IPS DF 6.9 (cell line): ENCODE data around the gene LRP8.

Experiments used
- DNase-seq: peaks from one replicate; pipeline ENCODE4 v3.0.0-alpha.2; 2013; ENCODE audit warnings: low read depth, low spot score
- H3K27ac ChIP-seq: one replicate; pipeline ENCODE4 v1.5.1; 2013; ENCODE audit warnings: low read length, control low read depth
- H3K27me3 ChIP-seq: 2 replicates; pipeline ENCODE4 v1.6.1; 2013; ENCODE audit warnings: mild to moderate bottlenecking, low read length; ENCODE audit not compliant: control insufficient read depth, insufficient read depth
- H3K36me3 ChIP-seq: 2 replicates; pipeline ENCODE4 v1.6.1; 2013; ENCODE audit warnings: low read length; ENCODE audit not compliant: control insufficient read depth, insufficient read depth
- H3K4me1 ChIP-seq: 2 replicates; pipeline ENCODE4 v1.6.1; 2013; ENCODE audit warnings: low read length; ENCODE audit not compliant: control insufficient read depth, insufficient read depth
- H3K4me3 ChIP-seq: 2 replicates; pipeline ENCODE4 v1.5.1; 2013; ENCODE audit warnings: mild to moderate bottlenecking, low read length
- H3K9me3 ChIP-seq: 2 replicates; pipeline ENCODE4 v1.6.1; 2013; ENCODE audit warnings: low read length, inconsistent platforms; ENCODE audit not compliant: control insufficient read depth, insufficient read depth
- WGBS: extraction: QIAGEN DNeasy Blood & Tissue Kit; methylation state at CpG from one replicate; pipeline ENCODE4 v1.1.7; 2013; ENCODE audit warnings: mixed read lengths, missing lambda C conversion rate; ENCODE audit not compliant: insufficient read length, insufficient coverage; 5-methylcytosine and 5-hydroxymethylcytosine counted together

Gene LRP8

DNA sequence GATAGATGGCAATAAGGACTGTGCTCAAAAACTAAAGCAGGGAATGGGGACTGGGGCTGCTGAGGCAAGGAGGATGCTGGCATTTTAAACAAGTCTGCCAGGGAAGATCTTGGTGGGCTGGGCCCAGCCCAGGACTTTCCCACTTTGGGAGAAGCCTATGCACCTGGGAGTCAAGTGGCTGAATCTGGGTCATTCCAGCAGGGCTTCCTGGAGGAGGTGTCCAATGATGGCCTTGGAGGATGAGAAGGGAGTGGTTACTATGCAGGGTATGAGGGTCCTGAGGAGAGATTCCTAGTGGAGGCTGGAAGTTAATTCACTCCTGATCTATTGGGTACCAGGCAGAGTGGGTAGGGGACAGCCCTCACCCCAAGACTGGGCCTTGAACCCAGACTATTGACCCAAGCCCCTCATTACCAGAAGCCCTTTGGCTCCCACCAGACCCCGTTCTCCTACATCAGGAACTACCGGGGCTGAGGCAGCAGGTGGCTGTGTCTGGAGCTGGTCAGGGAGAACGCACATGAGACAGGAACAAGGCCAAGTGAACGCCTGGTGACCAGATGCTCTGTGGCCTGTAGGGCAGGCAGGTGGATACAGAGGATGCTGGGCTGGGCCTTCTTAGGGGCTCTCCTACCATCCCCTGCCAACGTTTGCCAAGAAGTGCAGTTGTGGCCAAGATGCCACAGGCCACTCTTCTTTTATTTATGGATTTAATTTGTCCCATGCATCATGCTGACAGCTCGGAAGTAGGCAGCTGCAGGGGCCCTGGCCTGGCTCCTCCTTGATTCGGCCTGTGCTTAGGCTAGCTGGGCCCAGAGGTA, 18.3 kb upstream of the LRP8 start:
- no peak for DNase-seq
- no peaks in the 10 kb centered on the region for H3K36me3 ChIP-seq
- H3K4me3 ChIP-seq = no peak overlapping the region
- no peaks in the 10 kb centered on the region for H3K9me3 ChIP-seq
- H3K27me3 ChIP-seq = no peaks in the 10 kb centered on the region
- no peaks in the 10 kb centered on the region for H3K4me1 ChIP-seq
- no CpG with 5 or more reads among the region's 7 CpGs for WGBS
- H3K27ac ChIP-seq = no peak overlapping the region

DNA sequence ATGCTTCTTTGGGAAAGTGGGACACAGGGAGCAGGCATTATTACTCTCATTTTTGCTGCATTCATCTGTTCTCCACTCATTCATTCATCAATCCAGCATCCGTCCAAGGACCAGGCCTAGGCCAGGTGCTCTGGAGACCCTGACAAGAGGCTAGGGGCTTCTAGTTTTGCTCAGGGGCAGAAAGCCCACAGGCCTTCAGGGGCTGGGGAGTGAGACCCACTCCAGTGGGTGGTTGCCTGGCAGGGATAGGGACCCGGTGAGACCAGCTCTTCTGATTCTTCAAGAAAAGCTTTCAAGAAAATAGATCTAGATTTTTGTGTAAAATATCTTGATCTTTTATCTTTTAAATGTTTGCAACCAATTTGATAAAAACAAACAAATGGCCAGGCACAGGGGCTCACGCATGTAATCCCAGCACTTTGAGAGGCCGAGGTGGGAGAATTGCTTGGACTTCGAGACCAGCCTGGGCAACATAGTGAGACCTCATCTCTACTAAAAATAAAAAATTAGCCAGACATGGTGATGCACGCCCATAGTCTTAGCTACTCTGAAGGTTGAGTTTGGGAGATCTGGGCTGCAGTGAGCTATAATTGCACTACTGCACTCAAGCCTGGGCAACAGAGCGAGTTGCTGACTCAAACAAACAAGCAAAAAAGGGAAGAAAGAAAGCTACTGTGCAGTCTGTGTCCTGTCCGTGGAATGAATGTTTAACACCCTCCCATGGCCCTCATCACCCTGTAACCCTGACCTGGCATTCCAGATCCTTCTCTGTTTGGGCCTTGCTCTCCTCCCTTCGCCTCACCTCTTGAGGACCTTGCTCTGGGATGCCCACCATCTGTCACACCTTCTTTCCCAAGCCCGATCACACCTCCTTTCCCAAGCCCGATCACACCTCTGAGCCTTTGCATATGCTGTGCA, 17.3 kb upstream of the LRP8 start:
- Histone ChIP-seq H3K9me3 (no peaks in the 10 kb centered on the region), H3K36me3 (no peaks in the 10 kb centered on the region), H3K27me3 (no peaks in the 10 kb centered on the region), H3K4me3 (no peak overlapping the region), H3K4me1 (no peaks in the 10 kb centered on the region), H3K27ac (no peak overlapping the region)
- no peak for DNase-seq
- WGBS = no CpG with 5 or more reads among the region's 11 CpGs

DNA sequence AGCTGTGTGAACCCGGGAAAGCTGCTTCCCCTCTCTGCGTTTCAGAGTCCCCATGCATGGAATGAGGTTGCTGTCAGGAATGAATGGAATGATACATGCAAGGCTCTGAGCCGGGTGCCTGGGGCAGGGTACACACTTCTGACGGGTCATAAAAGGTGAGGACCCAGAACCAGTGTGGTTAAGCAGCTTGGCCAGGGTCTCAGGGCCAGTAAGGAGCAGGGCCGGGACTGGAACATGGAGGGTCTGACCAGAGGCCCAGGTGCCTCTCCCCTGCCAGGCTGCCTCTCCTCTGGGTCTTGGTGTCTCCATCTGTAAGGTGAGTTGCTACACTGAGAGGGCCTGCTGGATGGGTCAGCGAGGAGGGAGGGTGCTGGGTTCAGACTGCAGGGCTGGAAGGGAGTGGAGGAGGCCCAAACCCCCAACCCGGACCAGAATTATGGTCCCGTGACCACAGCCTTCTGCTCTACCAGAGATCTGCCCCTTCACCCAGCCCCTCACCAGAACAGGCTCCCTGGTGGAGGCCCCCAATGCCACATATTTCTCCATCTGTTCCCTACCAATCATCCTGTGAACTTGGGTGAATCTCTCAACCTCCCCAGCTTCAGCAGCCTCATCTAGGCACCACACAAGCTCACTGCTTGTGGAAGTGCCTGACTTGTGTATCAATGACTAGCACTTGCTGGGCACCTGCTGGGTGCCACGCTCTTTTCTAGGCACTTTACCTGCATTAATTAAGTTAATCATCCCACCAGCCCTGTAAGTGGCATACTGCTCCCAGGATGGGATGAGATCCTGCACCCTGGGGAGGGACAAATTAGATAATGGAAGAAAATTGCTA, 16.2 kb upstream of the LRP8 start:
- no peaks in the 10 kb centered on the region for H3K9me3 ChIP-seq
- H3K36me3 ChIP-seq = no peaks in the 10 kb centered on the region
- WGBS = no CpG with 5 or more reads among the region's 9 CpGs
- DNase-seq = no peak
- no peaks in the 10 kb centered on the region for H3K4me1 ChIP-seq
- H3K27me3 ChIP-seq = no peaks in the 10 kb centered on the region
- H3K4me3 ChIP-seq = no peak overlapping the region
- H3K27ac ChIP-seq = no peak overlapping the region

DNA sequence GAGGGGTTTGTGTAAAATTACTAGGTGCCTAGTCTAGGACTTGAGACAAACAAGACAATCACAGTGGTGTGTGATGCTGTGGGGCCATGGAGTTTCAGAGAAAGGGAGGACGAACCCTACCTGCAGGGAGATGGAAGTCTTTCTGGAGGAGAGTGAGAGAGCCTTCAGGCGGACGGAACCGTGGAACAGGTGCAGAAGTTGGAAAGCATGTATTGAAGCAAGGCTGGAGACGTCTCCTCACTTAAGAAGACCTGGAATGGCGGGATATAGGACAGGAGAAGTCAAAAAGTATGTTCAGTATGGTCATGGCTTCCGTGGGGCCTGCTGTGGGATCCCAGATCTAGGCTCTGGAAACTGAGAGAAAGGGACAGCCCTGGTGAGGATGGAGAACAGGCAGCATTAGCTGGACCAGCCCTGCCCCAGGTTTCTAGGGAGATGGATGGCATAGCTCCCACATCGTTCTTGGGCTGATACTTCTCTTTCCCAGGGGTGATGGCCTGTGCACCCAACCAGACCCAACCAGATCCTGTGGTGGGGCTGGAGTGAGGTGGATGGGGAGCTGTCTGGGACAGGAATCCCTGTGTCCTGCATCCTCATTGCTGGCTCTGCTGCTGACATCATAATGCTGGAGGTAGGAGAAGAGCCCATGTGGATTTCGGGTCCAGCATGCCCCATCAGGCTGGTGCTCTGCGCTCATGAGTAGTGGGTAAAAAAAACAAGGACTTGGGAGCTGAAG, 15.0 kb upstream of the LRP8 start:
- Histone ChIP-seq H3K4me1 (no peaks in the 10 kb centered on the region), H3K36me3 (no peaks in the 10 kb centered on the region), H3K27ac (no peak overlapping the region), H3K4me3 (no peak overlapping the region), H3K9me3 (no peaks in the 10 kb centered on the region), H3K27me3 (no peaks in the 10 kb centered on the region)
- WGBS = no CpG with 5 or more reads among the region's 10 CpGs
- no peak for DNase-seq

DNA sequence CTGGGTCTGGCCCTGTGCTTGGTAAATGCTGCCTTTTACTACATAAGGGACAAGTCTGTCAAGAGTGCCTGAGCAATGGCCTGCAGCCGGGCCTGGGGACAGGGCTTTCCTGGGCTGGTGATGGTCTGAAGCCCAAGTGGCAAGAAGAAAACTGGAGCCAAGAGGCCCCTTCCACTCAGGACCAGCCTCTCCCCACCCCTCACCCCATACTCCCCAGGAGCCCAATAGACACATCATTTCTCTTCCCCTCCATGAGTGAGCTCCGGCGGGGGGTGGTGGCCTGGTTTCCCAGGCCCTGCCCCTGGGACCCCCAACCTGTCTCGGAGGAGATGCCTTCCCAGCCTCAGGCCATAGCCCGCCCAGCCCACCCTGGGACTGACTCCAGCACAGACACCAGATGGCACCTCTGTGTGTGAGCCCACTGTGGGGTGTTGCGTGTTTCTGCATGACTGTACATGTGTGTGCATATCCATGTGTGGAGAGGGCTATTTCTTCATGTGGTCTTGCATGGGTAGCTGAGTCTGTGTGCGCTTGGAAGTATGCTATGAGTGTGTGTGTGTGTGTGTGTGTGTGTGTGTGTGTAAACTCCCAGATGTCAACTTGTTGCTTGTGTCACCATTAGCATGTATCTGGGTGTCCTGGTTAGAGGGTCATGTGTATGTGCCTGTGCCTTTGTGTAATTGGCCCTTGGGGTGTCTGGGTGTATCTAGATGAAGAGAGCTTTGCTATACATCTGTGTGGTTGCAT, 14.3 kb upstream of the LRP8 start:
- Histone ChIP-seq H3K9me3 (no peaks in the 10 kb centered on the region), H3K4me1 (no peaks in the 10 kb centered on the region), H3K4me3 (no peak overlapping the region), H3K27me3 (no peaks in the 10 kb centered on the region), H3K27ac (no peak overlapping the region), H3K36me3 (no peaks in the 10 kb centered on the region)
- no CpG with 5 or more reads among the region's 7 CpGs for WGBS
- DNase-seq = no peak

DNA sequence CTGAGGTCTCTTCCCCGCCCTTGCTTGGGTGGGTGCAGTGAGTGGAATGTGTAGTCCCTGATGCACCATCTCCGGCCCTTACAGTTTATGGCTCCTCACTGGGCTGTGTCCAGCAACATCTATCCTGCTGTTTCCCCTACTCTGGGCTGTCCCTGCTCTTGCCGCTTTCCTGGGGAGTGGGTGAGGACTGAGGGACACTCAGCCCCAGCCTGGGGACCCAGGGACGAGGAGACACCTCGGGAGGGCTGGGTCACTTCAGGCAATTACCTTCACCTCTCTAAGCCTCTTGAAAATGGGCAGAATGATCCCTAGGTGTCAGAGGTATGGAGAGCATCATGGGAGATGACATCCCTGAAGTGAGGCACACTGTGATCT, 13.6 kb upstream of the LRP8 start:
- Histone ChIP-seq H3K27me3 (no peaks in the 10 kb centered on the region), H3K27ac (no peak overlapping the region), H3K4me1 (no peaks in the 10 kb centered on the region), H3K36me3 (no peaks in the 10 kb centered on the region), H3K4me3 (no peak overlapping the region), H3K9me3 (no peaks in the 10 kb centered on the region)
- DNase-seq = no peak
- no CpG with 5 or more reads among the region's 5 CpGs for WGBS

DNA sequence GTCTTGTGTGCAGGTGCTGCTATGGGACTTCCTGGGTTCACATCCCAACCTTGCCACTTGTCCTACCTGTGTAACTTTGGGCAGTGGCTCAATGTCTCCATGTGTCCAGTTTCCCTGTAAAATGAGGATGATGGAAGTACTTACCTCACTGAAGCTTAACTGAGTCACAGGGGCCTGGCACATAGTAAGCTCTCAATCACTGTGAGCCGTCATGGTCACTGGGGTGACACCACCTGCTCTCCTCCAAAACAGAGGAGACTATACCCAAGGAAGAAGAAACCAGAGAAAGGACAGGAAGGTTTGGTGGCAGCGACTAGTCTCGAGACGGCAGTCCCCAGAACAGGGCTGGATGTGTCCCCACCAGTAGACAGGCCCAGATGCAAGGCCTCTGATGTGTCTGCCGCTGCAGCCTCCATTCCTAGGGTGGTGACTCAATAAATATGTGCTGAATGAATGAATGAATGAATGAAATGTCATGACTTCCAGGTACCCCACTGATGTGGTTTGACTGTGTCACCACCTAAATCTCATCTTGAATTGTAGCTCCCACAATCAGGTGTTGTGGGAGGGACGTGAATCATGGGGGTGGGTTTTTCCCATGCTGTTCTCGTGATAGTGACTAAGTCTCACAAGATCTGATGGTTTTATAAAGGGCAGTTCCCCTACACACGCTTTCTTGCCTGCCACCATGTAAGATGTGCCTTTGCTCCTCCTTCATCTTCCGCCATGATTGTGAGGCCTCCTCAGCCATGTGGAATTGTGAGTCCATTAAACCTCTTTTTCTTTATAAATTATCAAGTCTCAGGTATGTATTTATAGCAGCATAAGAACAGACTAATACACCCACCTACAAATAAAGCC, 13.0 kb upstream of the LRP8 start:
- Histone ChIP-seq H3K4me3 (no peak overlapping the region), H3K4me1 (no peaks in the 10 kb centered on the region), H3K36me3 (no peaks in the 10 kb centered on the region), H3K9me3 (no peaks in the 10 kb centered on the region), H3K27ac (no peak overlapping the region), H3K27me3 (no peaks in the 10 kb centered on the region)
- no peak for DNase-seq
- WGBS = no CpG with 5 or more reads among the region's 9 CpGs

DNA sequence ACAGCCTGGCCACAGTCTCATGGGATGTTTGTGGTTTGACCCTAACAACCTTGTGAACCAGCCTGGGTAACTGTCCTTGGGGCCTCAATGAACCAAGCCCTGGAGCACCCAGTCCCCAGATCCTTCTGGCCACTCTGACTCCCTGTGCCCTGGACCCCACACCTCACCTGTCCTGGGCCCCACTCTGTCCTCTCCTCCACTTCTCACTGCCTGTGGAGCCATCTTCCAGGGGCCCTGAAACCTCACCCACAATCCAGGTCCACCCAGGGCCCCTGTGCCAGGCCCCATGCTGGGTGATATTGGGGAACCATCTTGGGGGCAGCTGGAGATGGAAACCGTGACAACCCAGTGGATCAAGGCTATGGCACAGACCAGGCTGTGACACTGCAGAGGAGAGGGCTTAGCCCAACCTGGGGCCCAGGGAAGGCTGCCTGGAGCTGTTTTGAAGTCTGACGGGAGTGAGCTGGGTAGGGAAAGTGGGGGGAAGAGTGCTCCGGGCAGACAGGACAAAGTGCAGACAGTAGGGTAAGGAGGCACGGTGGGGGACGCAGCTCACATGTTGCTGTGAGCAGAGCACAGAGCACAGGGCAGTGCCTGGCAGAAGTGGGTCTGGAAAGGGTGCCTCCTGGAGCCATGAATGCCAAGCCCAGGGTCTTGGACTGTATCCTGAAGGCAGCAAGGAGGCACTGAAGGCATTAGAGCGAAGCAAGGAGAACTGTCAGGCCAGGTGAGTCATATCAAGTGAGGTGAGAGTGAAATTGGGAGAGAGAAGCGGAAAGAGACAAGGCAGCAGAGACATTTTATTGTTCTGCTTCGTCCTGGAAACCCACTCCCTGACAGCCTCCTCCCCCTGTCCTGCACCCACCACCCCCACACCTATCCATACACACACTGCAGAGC, 12.1 kb upstream of the LRP8 start:
- Histone ChIP-seq H3K27ac (no peak overlapping the region), H3K27me3 (no peaks in the 10 kb centered on the region), H3K4me1 (no peaks in the 10 kb centered on the region), H3K36me3 (no peaks in the 10 kb centered on the region), H3K9me3 (no peaks in the 10 kb centered on the region), H3K4me3 (no peak overlapping the region)
- WGBS = no CpG with 5 or more reads among the region's 8 CpGs
- DNase-seq = no peak
